ENCODE measurements around the gene IGF2BP2.

The IGF2BP2 gene

GRCh38 chr3:185764980-185765370, 59.9 kb downstream of the IGF2BP2 start:
- no peak for DNase-seq (ENCODE audit: low read depth)

- DNase-seq (ENCODE audit: low read depth): no peak
Observed at GRCh38 chr3:185764163-185764979, 60.5 kb downstream of the IGF2BP2 start.

- DNase-seq (ENCODE audit: low read depth): no peak
Observed at GRCh38 chr3:185763347-185764005, 61.4 kb downstream of the IGF2BP2 start.

- no peak for DNase-seq (ENCODE audit: low read depth)
Observed at GRCh38 chr3:185760550-185760949, 64.3 kb downstream of the IGF2BP2 start.

GRCh38 chr3:185760088-185760487, 64.8 kb downstream of the IGF2BP2 start:
- DNase-seq (ENCODE audit: low read depth): no peak

- no peak for DNase-seq (ENCODE audit: low read depth)
Observed at GRCh38 chr3:185759512-185759911, 65.3 kb downstream of the IGF2BP2 start.

GRCh38 chr3:185758912-185759311, 65.9 kb downstream of the IGF2BP2 start:
- DNase-seq (ENCODE audit: low read depth): no peak

- DNase-seq (ENCODE audit: low read depth): no peak
Observed at GRCh38 chr3:185757176-185757575, 67.7 kb downstream of the IGF2BP2 start.

GRCh38 chr3:185756477-185756876, 68.4 kb downstream of the IGF2BP2 start:
- no peak for DNase-seq (ENCODE audit: low read depth)

- DNase-seq (ENCODE audit: low read depth): no peak
Observed at GRCh38 chr3:185754920-185755319, 69.9 kb downstream of the IGF2BP2 start.

GRCh38 chr3:185753354-185753753, 71.5 kb downstream of the IGF2BP2 start:
- DNase-seq (ENCODE audit: low read depth): no peak

- DNase-seq (ENCODE audit: low read depth): no peak
Observed at GRCh38 chr3:185750702-185751101, 74.1 kb downstream of the IGF2BP2 start.

GRCh38 chr3:185750015-185750414, 74.8 kb downstream of the IGF2BP2 start:
- no peak for DNase-seq (ENCODE audit: low read depth)

- no peak for DNase-seq (ENCODE audit: low read depth)
Observed at GRCh38 chr3:185746470-185746869, 78.4 kb downstream of the IGF2BP2 start.

GRCh38 chr3:185744997-185745843, 79.6 kb downstream of the IGF2BP2 start:
- peak; percentile 89 for DNase-seq (ENCODE audit: low read depth)

GRCh38 chr3:185741586-185741985, 83.3 kb downstream of the IGF2BP2 start:
- DNase-seq (ENCODE audit: low read depth): no peak

GRCh38 chr3:185740133-185740532, 84.7 kb downstream of the IGF2BP2 start:
- no peak for DNase-seq (ENCODE audit: low read depth)

- DNase-seq (ENCODE audit: low read depth): no peak
Observed at GRCh38 chr3:185739264-185739701, 85.6 kb downstream of the IGF2BP2 start.

- no peak for DNase-seq (ENCODE audit: low read depth)
Observed at GRCh38 chr3:185737740-185738680, 86.8 kb downstream of the IGF2BP2 start.

- DNase-seq (ENCODE audit: low read depth): no peak
Observed at GRCh38 chr3:185737020-185737419, 87.8 kb downstream of the IGF2BP2 start.

GRCh38 chr3:185734725-185735096, 90.1 kb downstream of the IGF2BP2 start:
- no peak for DNase-seq (ENCODE audit: low read depth)

All from non-pigmented ciliary epithelial cell (primary cell).